Measurements from ENCODE around the gene CD160. TPM values are rescaled to one million over a fixed set of nuclear protein-coding genes. Genes with fewer than 3 reads are reported as not detected.

The CD160 gene
- total and polyA plus RNA-seq, 2 donors (not counting 1 experiment from before 2014, with no cell fraction given): 0.10 TPM; not detected in 1

- Mint-ChIP-seq H3K4me3 (no peak overlapping the region), H3K27ac (no peak overlapping the region)
- CTCF ChIA-PET: no interaction called here
Measured at GRCh38 chr1:145688328-145688727, 31.0 kb upstream of the CD160 start.

DNA sequence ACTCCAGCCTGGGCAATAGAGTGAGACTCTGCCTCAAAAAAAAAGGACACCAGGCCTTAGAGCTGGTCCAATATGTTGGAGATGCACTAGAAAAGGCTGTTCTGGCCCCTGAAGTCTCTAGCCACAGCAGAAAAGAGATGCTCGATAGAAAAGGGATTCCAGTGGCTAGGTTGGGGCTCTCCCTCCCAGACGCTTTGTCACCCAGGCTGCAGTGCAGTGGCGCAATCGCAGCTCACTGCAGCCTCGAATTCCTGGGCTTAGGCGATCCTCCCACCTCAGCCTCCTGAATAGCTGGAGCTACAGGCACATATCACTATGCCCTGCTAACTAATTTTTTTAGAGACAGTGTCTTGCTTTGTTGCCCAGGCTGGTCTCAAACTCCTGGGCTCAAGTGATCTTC lies 30.4 kb upstream of the CD160 start:
- H3K36me3 ChIP-seq (replicated peaks in 1 of 2; ENCODE audit: control extremely low read depth in 1 of 2, control insufficient read depth in 1 of 2, extremely low read depth in 1 of 2, insufficient read depth in 2 of 2, low read length in 1 of 2): no peaks in the 10 kb centered on the region
- Mint-ChIP-seq H3K4me1 (peaks cover 11% of the 10 kb centered on the region), H3K27ac (no peak overlapping the region), H3K27me3 (peaks cover 3% of the 10 kb centered on the region), H3K4me3 (no peak overlapping the region), H3K9me3 (ENCODE audit: insufficient read depth) (no peaks in the 10 kb centered on the region)
- intact Hi-C loops (cut with micrococcal nuclease): no loop called here
- no peaks in the 10 kb centered on the region for H4K20me1 ChIP-seq (ENCODE audit: control insufficient read depth, insufficient read depth, low read length, poor library complexity, severe bottlenecking)
- H3K27ac ChIP-seq (ENCODE audit: low read length in 2 of 2): no peak overlapping the region
- TF ChIP-seq EZH2 (IDR thresholded peaks at IDR 0.05; ENCODE audit: borderline replicate concordance, insufficient read depth, low read depth, low read length, poor library complexity, severe bottlenecking): no peak
- TF ChIP-seq, protein P1, sequence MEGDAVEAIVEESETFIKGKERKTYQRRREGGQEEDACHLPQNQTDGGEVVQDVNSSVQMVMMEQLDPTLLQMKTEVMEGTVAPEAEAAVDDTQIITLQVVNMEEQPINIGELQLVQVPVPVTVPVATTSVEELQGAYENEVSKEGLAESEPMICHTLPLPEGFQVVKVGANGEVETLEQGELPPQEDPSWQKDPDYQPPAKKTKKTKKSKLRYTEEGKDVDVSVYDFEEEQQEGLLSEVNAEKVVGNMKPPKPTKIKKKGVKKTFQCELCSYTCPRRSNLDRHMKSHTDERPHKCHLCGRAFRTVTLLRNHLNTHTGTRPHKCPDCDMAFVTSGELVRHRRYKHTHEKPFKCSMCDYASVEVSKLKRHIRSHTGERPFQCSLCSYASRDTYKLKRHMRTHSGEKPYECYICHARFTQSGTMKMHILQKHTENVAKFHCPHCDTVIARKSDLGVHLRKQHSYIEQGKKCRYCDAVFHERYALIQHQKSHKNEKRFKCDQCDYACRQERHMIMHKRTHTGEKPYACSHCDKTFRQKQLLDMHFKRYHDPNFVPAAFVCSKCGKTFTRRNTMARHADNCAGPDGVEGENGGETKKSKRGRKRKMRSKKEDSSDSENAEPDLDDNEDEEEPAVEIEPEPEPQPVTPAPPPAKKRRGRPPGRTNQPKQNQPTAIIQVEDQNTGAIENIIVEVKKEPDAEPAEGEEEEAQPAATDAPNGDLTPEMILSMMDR (IDR thresholded peaks at IDR 0.05): no peak
- H3K9me3 ChIP-seq (ENCODE audit: control extremely low read depth in 1 of 3, control insufficient read depth in 2 of 3, insufficient read depth in 1 of 3, low read length in 2 of 3): no peaks in the 10 kb centered on the region
- H3K9ac ChIP-seq (ENCODE audit: low read length): no peak overlapping the region
- DNase-seq (no peak), ATAC-seq (ENCODE audit: low read depth) (no peak)
- no peak overlapping the region for H3K4me2 ChIP-seq (replicated peaks; ENCODE audit: low read depth, low read length, poor library complexity, severe bottlenecking)
- whole genome bisulfite sequencing (ENCODE audit: insufficient coverage): 98% methylated on average over 6 of the region's 6 CpGs
- H3K4me3 ChIP-seq (ENCODE audit: control extremely low read depth in 1 of 5, extremely low read depth in 1 of 5, insufficient read depth in 1 of 5, low read depth in 2 of 5, low read length in 4 of 5): no peak overlapping the region
- H2AFZ ChIP-seq (ENCODE audit: insufficient read depth, low read depth, low read length, poor library complexity, severe bottlenecking): no peak overlapping the region
- CTCF ChIA-PET: no interaction called here
- POLR2A ChIA-PET: no interaction called here
- no peaks in the 10 kb centered on the region for H3K79me2 ChIP-seq (ENCODE audit: control insufficient read depth, insufficient read depth, low read length)
- H3K27me3 ChIP-seq (replicated peaks in 1 of 4; ENCODE audit: control extremely low read depth in 1 of 4, control insufficient read depth in 3 of 4, insufficient read depth in 4 of 4, low read length in 3 of 4): no peaks in the 10 kb centered on the region
- H3K4me1 ChIP-seq (ENCODE audit: control insufficient read depth in 2 of 2, insufficient read depth in 2 of 2, low read length in 2 of 2): peaks cover 7 to 13% of the 10 kb centered on the region in 2 donors

More at GRCh38 chr1:145688328-145688727, 31.0 kb upstream of the CD160 start:
- Histone ChIP-seq H3K36me3 (replicated peaks in 1 of 2; ENCODE audit: control extremely low read depth in 1 of 2, control insufficient read depth in 1 of 2, extremely low read depth in 1 of 2, insufficient read depth in 2 of 2, low read length in 1 of 2) (no peaks in the 10 kb centered on the region), H3K4me3 (ENCODE audit: control extremely low read depth in 1 of 5, extremely low read depth in 1 of 5, insufficient read depth in 1 of 5, low read depth in 2 of 5, low read length in 4 of 5) (no peak overlapping the region), H3K9ac (ENCODE audit: low read length) (no peak overlapping the region), H3K27ac (ENCODE audit: low read length in 2 of 2) (no peak overlapping the region), H3K4me2 (replicated peaks; ENCODE audit: low read depth, low read length, poor library complexity, severe bottlenecking) (no peak overlapping the region), H3K27me3 (replicated peaks in 1 of 4; ENCODE audit: control extremely low read depth in 1 of 4, control insufficient read depth in 3 of 4, insufficient read depth in 4 of 4, low read length in 3 of 4) (no peaks in the 10 kb centered on the region), H3K9me3 (ENCODE audit: control extremely low read depth in 1 of 3, control insufficient read depth in 2 of 3, insufficient read depth in 1 of 3, low read length in 2 of 3) (no peaks in the 10 kb centered on the region), H4K20me1 (ENCODE audit: control insufficient read depth, insufficient read depth, low read length, poor library complexity, severe bottlenecking) (no peaks in the 10 kb centered on the region), H3K4me1 (ENCODE audit: control insufficient read depth in 2 of 2, insufficient read depth in 2 of 2, low read length in 2 of 2) (peaks cover 7 to 13% of the 10 kb centered on the region in 2 donors), H3K79me2 (ENCODE audit: control insufficient read depth, insufficient read depth, low read length) (no peaks in the 10 kb centered on the region), H2AFZ (ENCODE audit: insufficient read depth, low read depth, low read length, poor library complexity, severe bottlenecking) (no peak overlapping the region)
- POLR2A ChIA-PET: interaction anchor here (0.6 kb wide), 1 partner anchor 146 kb away, joined by 11 read pairs; no protein-coding TSS in a partner anchor
- ATAC-seq (ENCODE audit: low read depth) (no peak), DNase-seq (no peak)
- 100% methylated on average over 1 of the region's 4 CpGs for WGBS (ENCODE audit: insufficient coverage)
- intact Hi-C loops (cut with micrococcal nuclease): no loop called here
- Mint-ChIP-seq H3K4me1 (peaks cover 11% of the 10 kb centered on the region), H3K9me3 (ENCODE audit: insufficient read depth) (no peaks in the 10 kb centered on the region), H3K27me3 (peaks cover 3% of the 10 kb centered on the region)
- TF ChIP-seq EZH2 (IDR thresholded peaks at IDR 0.05; ENCODE audit: borderline replicate concordance, insufficient read depth, low read depth, low read length, poor library complexity, severe bottlenecking): no peak
- TF ChIP-seq, protein P1 (IDR thresholded peaks at IDR 0.05): no peak

All from B cell (primary cell).